GM12873 (cell line): Measurements from ENCODE around the gene PRKCE.

ENCODE experiments used
- CTCF ChIP-seq: IDR thresholded peaks from 2 replicates; pipeline ENCODE4 v1.5.1; 2012; ENCODE audit warnings: low read depth, mild to moderate bottlenecking, moderate library complexity, low read length, control low read depth; ENCODE audit not compliant: insufficient read depth; ENCODE audit errors: missing control alignments

Gene PRKCE

GRCh38 chr2:46175419-46175818 lies 523.9 kb downstream of the PRKCE start:
- no peak for TF ChIP-seq CTCF

DNA sequence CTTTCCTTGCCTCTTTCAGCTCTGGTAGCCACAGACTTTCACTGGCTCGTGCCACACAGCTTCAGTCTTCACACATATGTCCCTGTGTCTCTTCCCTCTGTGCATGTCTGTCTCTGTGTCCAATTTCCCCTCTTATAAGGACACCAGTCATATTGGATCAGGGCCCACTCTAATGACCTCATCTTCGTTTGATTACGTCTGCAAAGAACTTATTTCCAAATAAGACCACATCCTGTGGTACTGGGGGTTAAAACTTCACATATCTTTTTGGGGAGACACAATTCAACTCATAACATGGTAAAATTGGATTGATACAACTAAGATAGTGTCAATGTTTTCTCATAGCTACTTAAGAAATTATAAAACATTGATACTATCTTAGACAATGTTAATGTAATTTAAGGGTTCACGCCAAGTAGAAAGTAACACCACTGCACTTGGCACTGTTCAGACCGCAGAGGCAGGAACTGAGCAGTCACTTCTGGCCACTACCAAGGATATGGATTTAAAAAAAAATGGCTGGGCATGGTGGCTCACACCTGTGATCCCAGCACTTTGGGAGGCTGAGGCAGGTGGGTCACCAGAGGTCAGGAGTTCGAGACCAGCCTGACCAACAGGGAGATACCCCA lies 526.1 kb downstream of the PRKCE start:
- TF ChIP-seq CTCF: no peak

GRCh38 chr2:46179037-46179621 lies 527.7 kb downstream of the PRKCE start:
- no peak for TF ChIP-seq CTCF

- TF ChIP-seq CTCF: no peak
Observed at GRCh38 chr2:46180189-46180588, 528.7 kb downstream of the PRKCE start.

GRCh38 chr2:46181306-46181705 lies 529.8 kb downstream of the PRKCE start:
- no peak for TF ChIP-seq CTCF

GRCh38 chr2:46181789-46182530 lies 530.5 kb downstream of the PRKCE start:
- no peak for TF ChIP-seq CTCF

DNA sequence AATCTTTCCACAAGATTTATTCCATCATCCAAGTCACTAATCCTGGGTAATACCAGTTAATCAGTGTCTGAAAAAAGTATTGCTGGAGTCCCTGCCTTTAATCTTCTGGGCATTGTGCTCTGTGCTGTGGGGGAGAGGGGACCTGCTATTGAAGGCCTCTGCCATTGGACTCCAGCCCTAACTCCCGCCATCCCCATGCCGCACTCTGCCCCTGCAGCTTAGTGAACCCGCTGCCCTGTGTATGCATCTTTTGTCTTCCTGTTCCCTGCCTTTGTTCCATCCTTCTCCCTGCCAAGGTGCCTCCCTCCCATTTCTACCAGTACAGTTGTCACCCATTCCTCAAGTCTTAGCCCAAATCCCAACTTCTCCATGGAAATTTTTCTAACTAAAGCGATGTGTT lies 532.0 kb downstream of the PRKCE start:
- TF ChIP-seq CTCF: no peak
